Heart left ventricle (tissue), 16 donors: ENCODE results near the gene LDHAL6B. TPM values are rescaled to one million over a fixed set of nuclear protein-coding genes. Genes with fewer than 3 reads are reported as not detected.

Source experiments
- ATAC-seq, 4 donors: fragments of 200-7000 bp; cut with Tn5 transposase; one replicate each; pipeline ENCODE4 v1.9.1; 2020 to 2022; ENCODE audit warnings: moderate library complexity in 4 of 4, mild to moderate bottlenecking in 3 of 4, moderate number of reproducible peaks in 1 of 4
- DNase-seq, 5 donors: peaks; one replicate each; pipeline ENCODE4 v3.0.0-alpha.2; 2020
- H3K27ac ChIP-seq, 12 donors: fragments of 200-600 bp; sonication (generic) in 4 of 12; one replicate each; pipeline versions ENCODE4 v1.5.0 to v1.8.0; 2016 to 2022; ENCODE audit warnings: mild to moderate bottlenecking in 2 of 12
- H3K27me3 ChIP-seq, 9 donors: fragments of 200-600 bp; sonication (generic) in 2 of 9; one replicate each; pipeline versions ENCODE4 v1.5.1 to v1.8.0; 2016 to 2022; ENCODE audit warnings: mild to moderate bottlenecking in 3 of 9
- H3K36me3 ChIP-seq, 9 donors: fragments of 200-600 bp; sonication (generic) in 2 of 9; one replicate each; pipeline versions ENCODE4 v1.5.0 to v1.8.0; 2018 to 2022; ENCODE audit warnings: mild to moderate bottlenecking in 2 of 9
- H3K4me1 ChIP-seq, 12 donors: fragments of 200-600 bp; sonication (generic) in 4 of 12; one replicate each; pipeline versions ENCODE4 v1.5.0 to v1.8.0; 2016 to 2022; ENCODE audit warnings: mild to moderate bottlenecking in 3 of 12
- H3K4me3 ChIP-seq, 12 donors: fragments of 200-600 bp; sonication (generic) in 4 of 12; one replicate each; pipeline versions ENCODE4 v1.5.0 to v1.8.0; 2017 to 2022; ENCODE audit warnings: mild to moderate bottlenecking in 9 of 12, moderate library complexity in 4 of 12
- H3K9me3 ChIP-seq, 12 donors: fragments of 200-600 bp; sonication (generic) in 4 of 12; one replicate each; pipeline versions ENCODE4 v1.5.0 to v1.8.0; 2016 to 2022; ENCODE audit warnings: mild to moderate bottlenecking in 1 of 12
- POLR2A ChIP-seq, 2 donors: fragments of 450-650 bp; IDR thresholded peaks; one replicate each; pipeline ENCODE4 v1.6.1; 2017; ENCODE audit warnings: antibody characterized with exemption in 2 of 2, mild to moderate bottlenecking in 2 of 2, moderate library complexity in 2 of 2
- WGBS, 4 donors: extraction: QIAGEN DNeasy Blood & Tissue Kit in 2 of 4; methylation state at CpG; one replicate each; pipeline versions ENCODE4 v1.1.5 to v1.1.7; 2013 to 2018; 5-methylcytosine and 5-hydroxymethylcytosine counted together
- intact Hi-C, 10 donors: fragments of 100-400 bp; cut with DNase I; formaldehyde crosslinking; loops; one replicate each; pipeline versions ENCODE4 v1.11.1 to v1.14.2; 2022
- polyA plus RNA-seq, 2 donors: library from polyadenylated mRNA; stranded (reverse); fragments of 200-250 nt; gene quantifications; one replicate each; pipeline ENCODE4 v1.2.3, GENCODE V29; 2013
- total RNA-seq, 9 donors: library from RNA; depleted of rRNA in 2 of 9; stranded (reverse); fragments of >200 nt in 2 of 9; fragmentation: NEBNext Ultra II Directional in 3 of 9; extraction: Animal tissue kit (Norgen Biotek cat#: 25700) in 3 of 9; gene quantifications; one replicate each; pipeline versions ENCODE4 v1.1.0 to v1.2.4, GENCODE V29; 2016 to 2023
- TF ChIP-seq, protein P1 (sequence below), 12 donors: fragments of 200-600 bp; sonication (generic) in 4 of 12; IDR thresholded peaks; one replicate each; pipeline versions ENCODE4 v1.5.0 to v1.8.0; 2018 to 2022; ENCODE audit warnings: antibody characterized with exemption in 12 of 12, mild to moderate bottlenecking in 5 of 12
- donor health status: ischemic (EF 13 %, LVEDD 7.1; RV severe dilation, severe dysfunction).
- donor health status: healthy with polysubstance abuse.
- donor health status: DM: no; HTN: yes; CAD: no.
- donor health status: DM: no; HTN: no; CAD: no.
- donor health status: ischemic (EF 25% LVEDD 6.9; RV normal size, moderate dysfunction).
- donor health status: ischemic (EF 25% LVEDD 5.7; RV mildly dilated, moderate dysfunction).
- donor health status: healthy.
- donor health status: DM: yes; HTN: yes; CAD: no.
- donor health status: ischemic (EF 35%, LVEDD 5.7; RV mildly dilated, moderate dysfunction).
- donor health status: nonischemic (EF 11% LVEDD 7.7; RV severe dilation, severe dysfunction).
- donor health status: DM: yes; HTN: yes; CAD: no.
- donor health status: PGD.
- donor health status: ischemic (EF 29% LVEDD 5.4; RV normal size, mild dysfunction).
- donor health status: nonischemic (EF 23%, LVEDD 6.1; RV moderate dilation, normal function).

The LDHAL6B gene
- total and polyA plus RNA-seq, 11 donors = not detected

DNA sequence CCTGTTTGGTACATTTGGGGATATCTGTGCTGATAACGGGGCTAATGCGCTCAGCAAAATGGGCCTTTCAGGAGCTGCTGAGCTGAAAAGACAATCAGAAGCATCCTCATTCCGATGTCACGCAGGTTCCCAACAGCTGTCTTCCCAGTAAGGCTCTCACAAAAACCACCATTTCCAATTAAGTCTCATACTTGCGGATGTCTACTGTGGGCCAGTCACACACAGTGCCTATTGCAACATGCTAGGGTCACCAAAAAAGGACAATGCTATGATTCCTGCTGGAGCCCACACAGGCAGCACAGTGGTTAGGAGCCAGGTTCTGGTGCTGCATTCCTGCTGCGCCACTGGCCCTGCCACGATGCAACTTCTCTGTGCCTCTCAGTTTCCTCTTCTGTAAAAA lies 16.4 kb upstream of the LDHAL6B start:
- Histone ChIP-seq H3K27me3 (no peaks in the 10 kb centered on the region), H3K27ac (no peak overlapping the region), H3K4me3 (no peak overlapping the region), H3K9me3 (no peaks in the 10 kb centered on the region), H3K36me3 (peaks cover 3 to 96% (median 71%) of the 10 kb centered on the region in 9 donors), H3K4me1 (no peaks in the 10 kb centered on the region)
- intact Hi-C loops = no loop called here
- ATAC-seq (no peak), DNase-seq (no peak)
- 93 to 97% (median 95%) methylated on average over 7 of the region's 7 CpGs for WGBS, 4 donors
- TF ChIP-seq, protein P1, sequence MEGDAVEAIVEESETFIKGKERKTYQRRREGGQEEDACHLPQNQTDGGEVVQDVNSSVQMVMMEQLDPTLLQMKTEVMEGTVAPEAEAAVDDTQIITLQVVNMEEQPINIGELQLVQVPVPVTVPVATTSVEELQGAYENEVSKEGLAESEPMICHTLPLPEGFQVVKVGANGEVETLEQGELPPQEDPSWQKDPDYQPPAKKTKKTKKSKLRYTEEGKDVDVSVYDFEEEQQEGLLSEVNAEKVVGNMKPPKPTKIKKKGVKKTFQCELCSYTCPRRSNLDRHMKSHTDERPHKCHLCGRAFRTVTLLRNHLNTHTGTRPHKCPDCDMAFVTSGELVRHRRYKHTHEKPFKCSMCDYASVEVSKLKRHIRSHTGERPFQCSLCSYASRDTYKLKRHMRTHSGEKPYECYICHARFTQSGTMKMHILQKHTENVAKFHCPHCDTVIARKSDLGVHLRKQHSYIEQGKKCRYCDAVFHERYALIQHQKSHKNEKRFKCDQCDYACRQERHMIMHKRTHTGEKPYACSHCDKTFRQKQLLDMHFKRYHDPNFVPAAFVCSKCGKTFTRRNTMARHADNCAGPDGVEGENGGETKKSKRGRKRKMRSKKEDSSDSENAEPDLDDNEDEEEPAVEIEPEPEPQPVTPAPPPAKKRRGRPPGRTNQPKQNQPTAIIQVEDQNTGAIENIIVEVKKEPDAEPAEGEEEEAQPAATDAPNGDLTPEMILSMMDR (IDR thresholded peaks at IDR 0.05) = no peak
- TF ChIP-seq POLR2A (IDR thresholded peaks at IDR 0.05) = no peak

- no peak for TF ChIP-seq POLR2A (IDR thresholded peaks at IDR 0.05)
- TF ChIP-seq, protein P1 (IDR thresholded peaks at IDR 0.05) = no peak
- DNase-seq (no peak), ATAC-seq (no peak)
- Histone ChIP-seq H3K27me3 (no peaks in the 10 kb centered on the region), H3K27ac (no peak overlapping the region), H3K4me1 (no peaks in the 10 kb centered on the region), H3K36me3 (peaks cover 3 to 93% (median 77%) of the 10 kb centered on the region in 9 donors), H3K9me3 (no peaks in the 10 kb centered on the region), H3K4me3 (no peak overlapping the region)
- intact Hi-C loops = no loop called here
- WGBS, 4 donors = 92 to 97% (median 94%) methylated on average over 6 of the region's 6 CpGs
Observed at GRCh38 chr15:59191855-59192237, 14.8 kb upstream of the LDHAL6B start.

DNA sequence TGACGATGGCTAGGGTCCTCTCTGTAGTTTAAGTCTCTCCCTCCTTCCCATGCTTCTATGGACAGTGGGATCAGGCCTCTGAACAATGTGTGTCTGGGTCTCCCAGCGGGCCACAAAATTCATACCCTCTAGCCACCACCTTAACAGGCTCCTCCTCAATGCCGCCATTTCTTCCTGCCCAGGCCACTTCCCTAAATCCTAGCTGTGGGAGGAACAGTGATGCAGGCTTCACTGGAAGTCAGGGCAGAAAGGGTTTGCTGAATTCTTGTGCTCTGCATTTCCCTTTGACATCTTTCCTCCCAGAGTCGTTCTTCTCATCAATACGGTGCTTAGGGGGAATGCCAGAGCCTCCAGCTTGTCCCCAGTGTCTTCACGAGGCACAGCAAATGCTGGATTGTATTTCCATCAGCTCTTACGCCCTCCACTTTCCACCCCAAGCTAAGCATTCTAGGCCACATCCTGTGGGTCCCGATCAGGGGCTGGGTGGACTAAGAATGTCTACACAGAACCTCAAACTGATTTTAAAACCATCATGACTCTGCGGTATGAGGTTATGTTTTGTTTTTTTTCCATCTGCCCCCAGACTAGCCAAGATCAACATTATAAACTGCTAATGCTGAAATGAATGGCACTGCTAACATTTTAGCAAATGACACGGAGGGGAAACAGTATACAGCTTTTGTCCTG lies 11.9 kb upstream of the LDHAL6B start:
- Histone ChIP-seq H3K27me3 (no peaks in the 10 kb centered on the region), H3K36me3 (peaks cover 0 to 83% (median 73%) of the 10 kb centered on the region in 9 donors), H3K27ac (no peak overlapping the region), H3K4me3 (no peak overlapping the region), H3K9me3 (no peaks in the 10 kb centered on the region), H3K4me1 (no peaks in the 10 kb centered on the region)
- ATAC-seq (no peak), DNase-seq (no peak)
- TF ChIP-seq POLR2A (IDR thresholded peaks at IDR 0.05) = no peak
- TF ChIP-seq, protein P1 (IDR thresholded peaks at IDR 0.05) = no peak
- WGBS, 4 donors = 91 to 97% (median 94%) methylated on average over 10 of the region's 10 CpGs
- intact Hi-C loops = no loop called here

DNA sequence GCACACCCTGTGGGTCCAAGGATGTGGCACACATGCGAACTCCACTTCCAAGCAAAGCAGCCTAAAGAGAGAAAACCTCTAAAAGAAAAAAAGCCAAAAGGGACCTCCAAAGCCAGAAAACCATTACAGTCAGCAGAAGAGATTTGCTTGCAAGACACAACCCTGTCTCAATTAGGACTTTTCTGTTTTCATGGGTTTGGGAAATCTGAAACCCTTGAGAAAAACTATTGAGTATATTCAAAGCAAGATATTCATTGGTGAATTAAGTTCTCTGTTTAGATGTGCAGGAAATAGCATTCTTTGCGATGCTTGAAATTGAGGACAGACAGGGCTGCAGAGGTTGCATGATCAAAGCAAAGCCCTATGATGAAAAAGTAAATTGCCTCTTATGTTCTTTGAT lies 10.2 kb upstream of the LDHAL6B start:
- Histone ChIP-seq H3K36me3 (peaks cover 0 to 86% (median 73%) of the 10 kb centered on the region in 9 donors), H3K4me3 (no peak overlapping the region), H3K27me3 (no peaks in the 10 kb centered on the region), H3K9me3 (no peaks in the 10 kb centered on the region), H3K27ac (no peak overlapping the region), H3K4me1 (peaks cover 0 to 4% (median 0%) of the 10 kb centered on the region in 12 donors)
- intact Hi-C loops = no loop called here
- 96 to 99% (median 98%) methylated on average over 2 of the region's 2 CpGs for WGBS, 4 donors
- TF ChIP-seq, protein P1 (IDR thresholded peaks at IDR 0.05) = no peak
- TF ChIP-seq POLR2A (IDR thresholded peaks at IDR 0.05) = no peak
- ATAC-seq (no peak), DNase-seq (no peak)
